Large intestine (tissue), 3 donors: Measurements from ENCODE around the gene DYNC1LI2. TPM values are rescaled to one million over a fixed set of nuclear protein-coding genes. Genes with fewer than 3 reads are reported as not detected.

Source experiments
- DNase-seq, 2 donors: peaks; one replicate each; pipeline versions ENCODE4 v3.0.0 to v3.0.0-alpha.2; 2013
- H3K27ac ChIP-seq: one replicate; pipeline ENCODE4 v1.5.1; 2013; ENCODE audit warnings: low read length
- H3K27me3 ChIP-seq: 2 replicates; pipeline ENCODE4 v1.6.1; 2013; ENCODE audit warnings: low read length; ENCODE audit not compliant: control insufficient read depth, insufficient read depth
- H3K36me3 ChIP-seq: 2 replicates; pipeline ENCODE4 v1.6.1; 2013; ENCODE audit warnings: low read length; ENCODE audit not compliant: control insufficient read depth, insufficient read depth
- H3K4me1 ChIP-seq: one replicate; pipeline ENCODE4 v1.6.1; 2013; ENCODE audit warnings: low read length; ENCODE audit not compliant: control insufficient read depth, insufficient read depth
- H3K4me3 ChIP-seq: one replicate; pipeline ENCODE4 v1.5.1; 2013; ENCODE audit warnings: low read length
- H3K9me3 ChIP-seq: one replicate; pipeline ENCODE4 v1.6.1; 2013; ENCODE audit warnings: mild to moderate bottlenecking, low read depth, low read length, moderate library complexity; ENCODE audit not compliant: control insufficient read depth
- WGBS: methylation state at CpG from one replicate; pipeline ENCODE4 v1.1.5; 2013; ENCODE audit warnings: low lambda C conversion rate; ENCODE audit not compliant: insufficient coverage; 5-methylcytosine and 5-hydroxymethylcytosine counted together
- polyA plus RNA-seq: library from polyadenylated mRNA; unstranded; fragments of 120-200 nt; gene quantifications from one replicate; pipeline ENCODE4 v1.2.1, GENCODE V29; 2013

Gene DYNC1LI2
- polyA plus RNA-seq, 1 donor = 107 TPM

DNA sequence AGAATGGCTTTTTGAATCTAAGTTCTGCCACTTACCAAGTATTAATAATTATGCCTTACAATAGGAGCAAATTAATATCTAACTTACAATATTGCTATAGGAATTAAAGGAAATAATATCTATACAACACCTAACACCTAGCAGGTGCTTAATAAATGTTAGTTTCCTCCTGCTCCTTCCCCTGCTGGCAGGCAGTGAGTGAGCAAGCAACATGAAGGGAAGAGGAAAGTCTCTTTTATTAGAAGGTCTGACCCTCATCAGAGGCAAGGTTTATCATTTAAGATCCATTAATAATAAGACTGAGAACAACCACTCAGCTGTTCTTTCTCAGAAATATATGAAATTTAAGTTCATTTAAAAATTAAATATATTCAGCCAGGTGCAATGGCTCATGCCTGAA lies 6.7 kb upstream of the DYNC1LI2 start:
- DNase-seq = no peak
- Histone ChIP-seq H3K4me1 (no peaks in the 10 kb centered on the region), H3K27ac (no peak overlapping the region), H3K36me3 (no peaks in the 10 kb centered on the region), H3K9me3 (no peaks in the 10 kb centered on the region), H3K4me3 (no peak overlapping the region), H3K27me3 (no peaks in the 10 kb centered on the region)

GRCh38 chr16:66754819-66755218 lies 3.4 kb upstream of the DYNC1LI2 start:
- H3K27ac ChIP-seq = no peak overlapping the region
- H3K4me3 ChIP-seq = no peak overlapping the region
- no peaks in the 10 kb centered on the region for H3K27me3 ChIP-seq
- no peaks in the 10 kb centered on the region for H3K9me3 ChIP-seq
- DNase-seq = no peak
- peaks cover 11% of the 10 kb centered on the region for H3K4me1 ChIP-seq
- no CpG with 5 or more reads among the region's 3 CpGs for WGBS
- peaks cover 4% of the 10 kb centered on the region for H3K36me3 ChIP-seq

DNA sequence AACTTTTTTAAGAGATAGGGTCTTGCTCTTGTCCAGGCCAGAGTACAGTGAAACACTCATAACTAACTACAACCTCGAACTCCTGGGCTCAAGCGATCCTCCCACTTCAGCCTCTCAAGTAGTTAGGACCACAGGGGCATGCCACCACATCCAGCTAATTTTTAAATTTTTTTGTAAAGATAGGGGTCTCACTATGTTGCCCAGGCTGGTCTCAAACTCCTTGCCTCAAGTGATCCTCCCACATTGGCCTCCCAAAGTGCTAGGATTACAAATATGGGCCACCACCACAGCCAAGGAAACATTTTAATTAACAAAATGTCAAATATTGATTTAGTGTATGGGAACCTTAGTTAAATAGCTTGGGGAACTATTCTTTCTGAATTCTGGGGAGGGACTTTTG lies 2.8 kb upstream of the DYNC1LI2 start:
- H3K27me3 ChIP-seq = no peaks in the 10 kb centered on the region
- peaks cover 6% of the 10 kb centered on the region for H3K36me3 ChIP-seq
- H3K27ac ChIP-seq = no peak overlapping the region
- no peak overlapping the region for H3K4me3 ChIP-seq
- H3K9me3 ChIP-seq = no peaks in the 10 kb centered on the region
- DNase-seq = no peak
- WGBS = no CpG with 5 or more reads among the region's 2 CpGs
- H3K4me1 ChIP-seq = peaks cover 16% of the 10 kb centered on the region

- DNase-seq = no peak
- Histone ChIP-seq H3K27ac (no peak overlapping the region), H3K9me3 (no peaks in the 10 kb centered on the region), H3K4me3 (no peak overlapping the region), H3K36me3 (peaks cover 17% of the 10 kb centered on the region), H3K27me3 (no peaks in the 10 kb centered on the region), H3K4me1 (peaks cover 20% of the 10 kb centered on the region)
- WGBS = no CpG with 5 or more reads among the region's 2 CpGs
Measured at GRCh38 chr16:66752958-66753357, 1.5 kb upstream of the DYNC1LI2 start.

DNA sequence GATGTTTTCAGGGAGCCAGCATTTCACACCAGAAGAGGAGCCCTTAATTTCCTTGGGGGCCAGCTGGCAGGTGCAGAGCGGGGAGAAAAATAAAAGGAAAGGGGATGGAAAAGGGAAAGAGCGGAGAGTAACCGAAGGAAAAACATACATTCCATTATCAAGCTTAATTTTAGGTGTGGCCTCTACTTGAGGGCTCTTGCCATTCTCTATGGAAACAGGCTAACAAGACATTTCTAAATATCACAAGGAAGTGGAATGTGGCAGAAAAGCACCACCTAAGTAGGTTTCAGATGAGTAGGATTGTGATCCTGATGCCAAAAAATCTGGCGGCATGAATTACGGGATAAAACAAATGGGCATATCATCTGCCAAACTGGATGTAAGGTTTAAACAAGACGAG lies 970 bp upstream of the DYNC1LI2 start:
- Histone ChIP-seq H3K4me1 (peaks cover 20% of the 10 kb centered on the region), H3K27ac (no peak overlapping the region), H3K9me3 (no peaks in the 10 kb centered on the region), H3K4me3 (no peak overlapping the region), H3K36me3 (peaks cover 21% of the 10 kb centered on the region), H3K27me3 (no peaks in the 10 kb centered on the region)
- WGBS = 93% methylated on average over 6 of the region's 6 CpGs
- no peak for DNase-seq

DNA sequence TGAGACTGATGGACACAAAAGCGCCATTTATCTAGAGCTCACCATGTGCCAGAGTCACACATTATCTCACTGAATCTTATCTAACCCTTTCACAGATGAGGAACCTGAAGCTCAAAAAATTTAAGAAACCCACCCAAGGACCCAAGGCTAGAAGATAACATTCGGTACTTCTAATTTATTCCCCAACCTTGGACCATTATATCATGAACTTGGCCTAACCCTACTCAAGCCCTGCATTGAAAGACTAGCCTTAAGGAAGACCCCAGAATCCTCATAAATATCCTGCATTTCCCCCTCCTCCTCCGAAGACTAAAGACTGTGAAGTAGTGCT lies 548 bp upstream of the DYNC1LI2 start:
- Histone ChIP-seq H3K9me3 (no peaks in the 10 kb centered on the region), H3K4me1 (peaks cover 20% of the 10 kb centered on the region), H3K27ac (no peak overlapping the region), H3K4me3 (no peak overlapping the region), H3K36me3 (peaks cover 25% of the 10 kb centered on the region), H3K27me3 (no peaks in the 10 kb centered on the region)
- no peak for DNase-seq
- 67% methylated on average over 1 of the region's 3 CpGs for WGBS

DNA sequence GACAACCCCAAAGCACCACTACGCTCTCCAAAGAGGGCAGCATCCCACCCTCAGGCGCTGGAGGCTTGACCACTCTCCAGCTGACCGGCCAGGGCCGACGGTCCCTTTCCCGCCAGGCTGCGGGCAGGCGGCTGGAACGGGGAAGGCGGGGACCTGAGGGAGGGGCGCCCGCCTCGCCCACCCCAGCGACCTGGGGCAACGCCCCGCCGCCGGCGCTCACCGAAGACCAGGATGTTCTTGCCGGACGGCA lies 431 bp downstream of the DYNC1LI2 start:
- H3K4me3 ChIP-seq = peak overlapping the region; percentile 83
- H3K9me3 ChIP-seq = no peaks in the 10 kb centered on the region
- DNase-seq = no peak
- peak overlapping the region; percentile 2 for H3K27ac ChIP-seq
- no peaks in the 10 kb centered on the region for H3K27me3 ChIP-seq
- no CpG with 5 or more reads among the region's 22 CpGs for WGBS
- peaks cover 20% of the 10 kb centered on the region for H3K4me1 ChIP-seq
- H3K36me3 ChIP-seq = peaks cover 34% of the 10 kb centered on the region

GRCh38 chr16:66750279-66751052 lies 943 bp downstream of the DYNC1LI2 start:
- peaks cover 20% of the 10 kb centered on the region for H3K4me1 ChIP-seq
- no CpG with 5 or more reads among the region's 12 CpGs for WGBS

GRCh38 chr16:66746682-66747081 lies 4.7 kb downstream of the DYNC1LI2 start:
- H3K9me3 ChIP-seq = no peaks in the 10 kb centered on the region
- no peaks in the 10 kb centered on the region for H3K27me3 ChIP-seq
- no peak for DNase-seq
- no peak overlapping the region for H3K4me3 ChIP-seq
- no CpG with 5 or more reads among the region's 1 CpG for WGBS
- H3K27ac ChIP-seq = no peak overlapping the region
- H3K36me3 ChIP-seq = peaks cover 71% of the 10 kb centered on the region
- H3K4me1 ChIP-seq = peaks cover 23% of the 10 kb centered on the region

More at GRCh38 chr16:66750279-66751052, 943 bp downstream of the DYNC1LI2 start:
- Histone ChIP-seq H3K4me3 (peak overlapping the region; percentile 83), H3K27me3 (no peaks in the 10 kb centered on the region), H3K9me3 (no peaks in the 10 kb centered on the region), H3K36me3 (peaks cover 37% of the 10 kb centered on the region), H3K27ac (peak overlapping the region; percentile 2)
- peak in 1 of 2 donors; percentile 37 for DNase-seq

GRCh38 chr16:66746048-66746447 lies 5.4 kb downstream of the DYNC1LI2 start:
- Histone ChIP-seq H3K4me1 (peaks cover 30% of the 10 kb centered on the region), H3K27me3 (no peaks in the 10 kb centered on the region), H3K36me3 (peaks cover 77% of the 10 kb centered on the region), H3K9me3 (no peaks in the 10 kb centered on the region), H3K4me3 (no peak overlapping the region), H3K27ac (no peak overlapping the region)
- no peak for DNase-seq
- WGBS = 100% methylated on average over 1 of the region's 3 CpGs
